ENCODE measurements around the gene PPM1D. TPM values are rescaled to one million over a fixed set of nuclear protein-coding genes. Genes with fewer than 3 reads are reported as not detected.

Gene PPM1D
- total RNA-seq, 1 experiment from 2014 or later: 19.0 TPM

DNA sequence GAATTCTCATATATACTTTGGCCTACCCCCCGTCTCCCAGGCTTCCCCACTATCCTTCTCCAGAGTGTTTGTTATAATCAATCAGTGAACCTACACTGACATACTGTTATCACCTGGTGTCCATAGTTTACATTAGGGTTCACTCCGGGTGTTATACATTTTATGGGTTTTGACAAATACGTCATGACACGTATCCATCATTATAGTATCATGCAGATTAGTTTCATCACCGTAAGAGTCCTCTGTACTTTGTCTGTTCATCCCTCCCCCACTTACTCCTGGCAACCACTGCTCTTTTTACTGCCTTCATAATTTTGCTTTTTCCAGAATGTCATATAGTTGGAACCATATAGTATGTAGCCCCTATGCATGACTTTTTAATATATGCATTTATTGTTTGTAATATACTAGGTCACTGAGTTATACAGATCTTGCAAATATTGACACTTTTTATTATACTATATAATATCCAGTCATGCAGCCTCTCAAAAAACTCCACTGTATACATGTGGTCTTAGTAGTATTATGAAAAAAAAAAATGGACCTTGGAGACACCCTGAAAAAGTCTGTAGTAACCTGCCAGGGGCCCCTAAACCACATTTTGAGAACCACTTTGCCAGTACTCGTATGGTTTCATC, 28.4 kb downstream of the PPM1D start:
- Histone ChIP-seq H4K5ac (ENCODE audit: insufficient read length, low read depth, low read length) (no peak overlapping the region), H2BK120ac (ENCODE audit: low read depth, low read length, poor library complexity, severe bottlenecking) (no peak overlapping the region), H3K4ac (ENCODE audit: low read depth, low read length) (no peak overlapping the region), H3K56ac (ENCODE audit: insufficient read length, low read depth, low read length) (no peak overlapping the region), H4K20me1 (ENCODE audit: control insufficient read depth, insufficient read depth, insufficient read length) (no peaks in the 10 kb centered on the region), H3K9me3 (ENCODE audit: control insufficient read depth, low read depth, low read length) (no peaks in the 10 kb centered on the region), H3K79me2 (ENCODE audit: insufficient read depth, low read length) (no peaks in the 10 kb centered on the region), H3K27me3 (ENCODE audit: insufficient read depth, low read length) (no peaks in the 10 kb centered on the region), H3K23ac (ENCODE audit: insufficient read length, low read depth, low read length) (no peak overlapping the region), H3K4me1 (ENCODE audit: insufficient read depth, low read length) (no peaks in the 10 kb centered on the region), H2BK5ac (ENCODE audit: insufficient read length, low read length) (no peak overlapping the region), H2AFZ (ENCODE audit: low read length) (no peak overlapping the region), H3K18ac (ENCODE audit: insufficient read length, low read depth, low read length) (no peak overlapping the region), H2BK15ac (ENCODE audit: low read depth, low read length) (no peak overlapping the region), H2AK5ac (ENCODE audit: insufficient read length, low read length) (no peak overlapping the region), H3K27ac (ENCODE audit: insufficient read length, low read depth, low read length) (no peak overlapping the region), H3T11ph (ENCODE audit: low read length) (no peak overlapping the region), H3K4me2 (ENCODE audit: insufficient read depth, insufficient read length, low read length) (no peak overlapping the region), H3K23me2 (ENCODE audit: insufficient read length, low read depth, low read length, poor library complexity, severe bottlenecking) (no peaks in the 10 kb centered on the region), H3K14ac (ENCODE audit: insufficient read depth, low read length) (no peak overlapping the region), H2BK12ac (ENCODE audit: insufficient read length, low read depth, low read length) (no peak overlapping the region), H4K91ac (ENCODE audit: insufficient read length, low read depth, low read length) (no peak overlapping the region), H3K9ac (ENCODE audit: extremely low read depth, insufficient read length, low read length) (no peak overlapping the region), H4K8ac (replicated peaks; ENCODE audit: insufficient read length, low read depth, low read length) (no peak overlapping the region), H2BK20ac (ENCODE audit: low read depth, low read length, poor library complexity, severe bottlenecking) (no peak overlapping the region), H3K79me1 (ENCODE audit: insufficient read depth, low read depth, low read length, poor library complexity, severe bottlenecking) (peaks cover 6% of the 10 kb centered on the region)
- Mint-ChIP-seq H3K9me3 (no peaks in the 10 kb centered on the region), H3K4me1 (no peaks in the 10 kb centered on the region), H3K4me3 (no peak overlapping the region), H3K27ac (peak overlapping the region in 1 of 3 experiments; percentile 40; a peak in 2 of 7 replicates), H3K36me3 (ENCODE audit: insufficient read depth in 1 of 3, low read depth in 3 of 3) (peaks cover 0 to 10% (median 8%) of the 10 kb centered on the region in 3 experiments; a peak in 4 of 7 replicates), H3K27me3 (ENCODE audit: low read depth) (no peaks in the 10 kb centered on the region)
- no CpG with 5 or more reads among the region's 6 CpGs for WGBS (ENCODE audit: extremely low coverage, insufficient read length, low lambda C conversion rate)
- DNase-seq: no peak
- TF ChIP-seq, protein P1, sequence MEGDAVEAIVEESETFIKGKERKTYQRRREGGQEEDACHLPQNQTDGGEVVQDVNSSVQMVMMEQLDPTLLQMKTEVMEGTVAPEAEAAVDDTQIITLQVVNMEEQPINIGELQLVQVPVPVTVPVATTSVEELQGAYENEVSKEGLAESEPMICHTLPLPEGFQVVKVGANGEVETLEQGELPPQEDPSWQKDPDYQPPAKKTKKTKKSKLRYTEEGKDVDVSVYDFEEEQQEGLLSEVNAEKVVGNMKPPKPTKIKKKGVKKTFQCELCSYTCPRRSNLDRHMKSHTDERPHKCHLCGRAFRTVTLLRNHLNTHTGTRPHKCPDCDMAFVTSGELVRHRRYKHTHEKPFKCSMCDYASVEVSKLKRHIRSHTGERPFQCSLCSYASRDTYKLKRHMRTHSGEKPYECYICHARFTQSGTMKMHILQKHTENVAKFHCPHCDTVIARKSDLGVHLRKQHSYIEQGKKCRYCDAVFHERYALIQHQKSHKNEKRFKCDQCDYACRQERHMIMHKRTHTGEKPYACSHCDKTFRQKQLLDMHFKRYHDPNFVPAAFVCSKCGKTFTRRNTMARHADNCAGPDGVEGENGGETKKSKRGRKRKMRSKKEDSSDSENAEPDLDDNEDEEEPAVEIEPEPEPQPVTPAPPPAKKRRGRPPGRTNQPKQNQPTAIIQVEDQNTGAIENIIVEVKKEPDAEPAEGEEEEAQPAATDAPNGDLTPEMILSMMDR (conservative IDR thresholded peaks at IDR 0.05): no peak
